HG03139 (cell line): ENCODE results near the gene RPUSD3.
A peak's percentile ranks its signal among the peaks of the same experiment; 100 is the strongest.
"Not testable (repeated sequence)": the region's sequence is repeated elsewhere in the genome, so short reads cannot be mapped to it uniquely, and the experiment has no call there.

Source experiments
- ATAC-seq: cut with Tn5 transposase; IDR thresholded peaks from one replicate; pipeline ENCODE4 v1.9.1; 2021; ENCODE audit not compliant: unreplicated experiment

Gene RPUSD3, protein sequence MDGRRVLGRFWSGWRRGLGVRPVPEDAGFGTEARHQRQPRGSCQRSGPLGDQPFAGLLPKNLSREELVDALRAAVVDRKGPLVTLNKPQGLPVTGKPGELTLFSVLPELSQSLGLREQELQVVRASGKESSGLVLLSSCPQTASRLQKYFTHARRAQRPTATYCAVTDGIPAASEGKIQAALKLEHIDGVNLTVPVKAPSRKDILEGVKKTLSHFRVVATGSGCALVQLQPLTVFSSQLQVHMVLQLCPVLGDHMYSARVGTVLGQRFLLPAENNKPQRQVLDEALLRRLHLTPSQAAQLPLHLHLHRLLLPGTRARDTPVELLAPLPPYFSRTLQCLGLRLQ

DNA sequence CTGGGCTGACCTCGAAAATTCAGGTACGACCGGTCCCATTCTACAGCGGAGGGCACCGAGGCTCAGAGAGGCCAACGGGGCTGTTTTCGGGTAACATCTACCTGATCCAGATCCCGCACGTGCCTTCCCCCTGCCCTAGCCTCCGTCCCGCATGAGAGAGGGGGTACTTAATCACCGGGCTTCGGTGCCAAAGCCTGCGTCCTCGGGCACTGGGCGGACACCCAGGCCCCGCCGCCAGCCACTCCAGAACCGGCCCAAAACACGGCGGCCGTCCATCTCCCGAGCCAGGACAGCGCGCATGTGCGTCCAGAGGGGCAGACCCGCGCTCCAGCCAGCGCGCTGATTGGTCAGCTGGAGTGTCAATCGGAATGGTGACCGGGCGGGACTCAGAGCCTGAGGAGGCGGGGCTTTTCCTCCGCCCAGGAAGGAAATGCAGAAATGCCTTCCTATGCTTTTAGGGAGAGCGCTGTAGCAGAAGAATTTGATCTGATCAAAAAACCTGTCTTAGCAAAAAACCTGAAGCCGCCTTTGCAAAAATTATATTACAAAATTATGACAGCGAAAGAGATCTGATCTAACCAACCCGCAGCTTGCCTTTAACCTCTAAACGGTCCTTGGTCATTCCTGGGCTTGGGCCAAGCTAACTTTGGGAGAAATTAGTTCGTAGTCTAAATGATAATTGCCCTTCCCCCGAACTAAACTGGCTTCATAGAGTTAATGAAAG is at the start of gene RPUSD3:
TSS of gene RPUSD3 (minus strand) at position 294 of the 724 bp plus-strand sequence. CDS start at position 276, 18 bp downstream.
- ATAC-seq: peak; percentile 98

DNA sequence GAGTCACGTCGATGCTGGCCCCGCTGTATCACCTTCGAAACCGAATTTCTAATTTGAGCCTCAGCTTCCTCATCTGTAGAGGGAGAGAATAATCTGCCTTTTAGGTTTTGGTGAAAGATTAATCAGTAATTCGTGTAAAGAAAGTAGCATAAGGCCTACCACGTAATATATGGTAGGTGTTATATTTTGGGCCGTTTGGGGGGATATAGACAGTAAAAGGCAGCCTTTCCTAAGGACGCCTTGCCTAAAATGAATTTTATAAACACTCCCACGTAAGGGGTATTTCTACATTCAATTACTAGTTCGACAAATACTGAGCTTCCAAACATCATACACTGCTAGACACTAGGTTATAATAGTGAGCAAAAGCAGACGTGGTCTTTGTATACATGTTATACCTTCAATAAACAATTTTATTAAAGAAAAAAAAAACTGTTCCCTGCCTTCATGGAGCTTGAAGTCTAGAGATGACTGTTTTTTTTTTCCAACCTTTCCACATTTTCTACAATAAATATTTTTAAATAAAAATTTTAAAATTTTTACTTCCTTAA is 47.3 kb upstream of the RPUSD3 start:
- no peak for ATAC-seq

DNA sequence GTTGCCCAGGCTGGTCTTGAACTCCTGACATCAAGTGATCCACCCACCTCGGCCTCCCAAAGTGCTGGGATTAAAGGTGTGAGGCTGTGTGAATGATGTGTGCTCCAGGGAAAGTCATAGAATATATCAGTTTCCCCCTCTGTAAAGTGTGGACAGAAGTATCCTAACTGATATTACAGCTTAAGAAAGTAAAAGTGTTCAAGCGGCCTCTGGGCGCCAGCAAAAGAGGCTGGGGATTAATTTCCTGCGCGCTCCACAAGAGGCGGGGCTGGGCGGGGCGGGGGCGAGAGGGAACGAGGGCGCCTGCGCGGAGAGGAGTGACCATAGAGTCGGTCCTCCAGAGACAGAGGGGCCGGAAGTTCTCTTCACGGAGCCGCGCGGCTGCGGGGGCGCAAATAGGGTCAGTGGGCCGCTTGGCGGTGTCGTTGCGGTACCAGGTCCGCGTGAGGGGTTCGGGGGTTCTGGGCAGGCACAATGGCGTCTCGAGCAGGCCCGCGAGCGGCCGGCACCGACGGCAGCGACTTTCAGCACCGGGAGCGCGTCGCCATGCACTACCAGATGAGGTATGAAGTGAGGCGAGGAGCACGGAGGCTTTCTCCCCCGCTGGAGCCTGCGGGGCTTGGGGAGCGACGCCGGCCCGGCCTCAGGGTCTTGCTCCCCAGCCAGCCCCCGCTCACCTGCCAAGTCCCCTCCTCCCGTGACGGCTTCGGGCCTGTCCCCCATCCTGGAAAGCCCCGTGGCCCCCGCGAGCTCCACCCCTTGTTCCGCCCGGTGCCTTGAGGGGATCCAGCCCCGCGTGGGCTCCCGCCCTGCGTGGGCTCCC is 46.7 kb upstream of the RPUSD3 start, which contains the start of gene JAGN1:
TSS of gene JAGN1 (plus strand) at position 362 of the 823 bp plus-strand sequence. CDS start at position 475, 113 bp downstream.
- peak; percentile 67 for ATAC-seq

DNA sequence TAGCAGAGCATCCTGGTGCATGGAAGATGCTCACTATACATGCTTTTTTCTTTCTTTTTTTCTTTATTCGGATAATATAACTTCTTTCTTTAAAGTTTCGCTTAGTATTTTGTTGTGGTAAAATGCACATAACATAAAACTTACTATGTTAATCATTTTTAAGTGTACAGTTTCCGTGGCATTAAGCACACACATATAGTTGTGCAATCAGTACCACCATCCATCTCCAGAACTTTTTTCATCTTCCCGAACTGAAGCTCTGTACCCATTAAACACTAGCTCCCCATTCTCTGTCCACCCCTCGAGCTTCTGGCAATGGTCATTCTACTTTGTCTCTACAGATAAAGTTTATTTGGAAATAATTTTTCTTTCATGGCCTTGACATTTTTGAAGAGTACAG is 45.6 kb upstream of the RPUSD3 start:
- no peak for ATAC-seq

DNA sequence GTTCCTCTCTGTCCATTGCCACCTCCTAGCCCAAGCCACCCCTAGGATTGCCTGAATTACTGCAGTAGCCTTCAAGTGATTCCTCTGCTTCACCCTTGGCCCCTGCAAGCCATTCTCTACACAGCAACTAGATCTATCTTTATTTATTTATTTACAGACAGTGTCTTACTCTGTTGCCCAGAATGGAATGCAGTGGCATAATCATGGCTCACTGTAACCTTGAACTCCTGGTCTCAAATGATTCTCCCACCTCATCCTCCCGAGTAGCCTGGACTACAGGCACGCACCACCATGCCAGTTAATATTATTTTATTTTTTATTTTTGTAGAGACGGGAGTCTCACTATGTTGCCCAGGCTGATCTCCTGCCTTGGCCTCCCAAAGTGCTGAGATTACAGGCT is 44.7 kb upstream of the RPUSD3 start:
- ATAC-seq: no peak

DNA sequence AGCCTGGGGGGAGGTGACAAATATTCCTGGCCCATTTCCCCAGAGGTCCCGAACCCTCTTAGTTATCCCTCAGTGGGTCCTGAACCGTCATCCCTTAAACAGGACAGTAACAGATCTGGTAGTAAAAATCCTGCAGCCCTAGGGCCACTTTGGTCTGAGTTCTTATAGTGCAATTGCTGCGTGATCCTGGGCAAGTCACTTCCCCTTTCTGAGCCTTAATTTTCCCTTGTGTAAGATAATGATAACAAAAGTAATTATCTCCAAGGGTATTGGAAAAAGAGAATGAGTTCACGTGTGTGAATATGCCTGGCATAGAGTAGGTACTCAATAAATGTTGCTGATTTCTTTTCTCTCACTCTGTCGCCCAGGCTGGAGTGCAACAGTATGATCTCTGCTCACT is 43.7 kb upstream of the RPUSD3 start:
- ATAC-seq: no peak

DNA sequence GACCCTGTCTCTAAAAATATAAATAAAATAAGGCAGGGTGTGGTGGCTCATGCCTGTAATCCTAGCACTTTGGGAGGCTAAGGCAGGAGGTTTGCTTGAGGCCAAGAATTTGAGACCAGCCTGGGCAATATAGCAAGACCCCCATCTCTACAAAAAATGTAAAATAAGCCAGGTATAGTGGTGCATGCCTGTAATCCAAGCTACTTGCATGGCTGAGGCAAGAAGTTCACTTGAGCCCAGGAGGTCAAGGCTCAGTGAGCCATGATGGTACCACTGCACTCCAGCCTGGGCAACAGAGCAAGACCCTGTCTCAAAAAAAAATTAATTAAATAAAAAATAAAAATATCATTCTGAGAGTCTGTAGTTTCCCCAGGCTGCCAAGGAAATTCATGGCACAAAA is 42.5 kb upstream of the RPUSD3 start:
- ATAC-seq: no peak

DNA sequence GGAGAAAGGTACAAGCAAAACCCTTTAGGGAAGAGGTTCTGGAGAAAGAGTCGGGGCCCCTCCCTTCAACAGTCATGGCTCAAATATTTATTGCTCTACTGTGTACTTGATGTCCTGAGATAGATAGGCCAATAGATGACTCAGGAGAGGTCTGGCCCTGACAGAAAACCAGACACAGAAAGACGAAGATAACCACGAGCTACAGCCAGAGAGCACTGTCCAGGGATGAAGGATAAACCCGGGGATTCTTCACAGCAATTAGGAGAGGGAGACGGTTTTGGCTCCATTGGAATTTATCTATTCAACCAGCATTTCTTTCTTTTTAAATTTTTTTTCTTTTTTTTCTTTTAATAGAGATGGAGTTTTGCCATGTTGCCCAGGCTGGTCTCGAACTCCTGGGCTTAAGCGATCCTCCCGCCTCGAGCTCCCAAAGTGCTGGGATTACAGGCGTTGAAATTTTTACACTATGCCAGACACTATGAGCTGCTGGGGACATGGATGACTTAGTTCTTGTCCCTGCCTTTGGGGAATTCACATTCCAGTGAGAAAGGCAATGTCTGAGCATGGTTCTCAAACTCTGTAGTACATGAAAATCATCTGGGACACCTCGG is 40.9 kb upstream of the RPUSD3 start:
- no peak for ATAC-seq

DNA sequence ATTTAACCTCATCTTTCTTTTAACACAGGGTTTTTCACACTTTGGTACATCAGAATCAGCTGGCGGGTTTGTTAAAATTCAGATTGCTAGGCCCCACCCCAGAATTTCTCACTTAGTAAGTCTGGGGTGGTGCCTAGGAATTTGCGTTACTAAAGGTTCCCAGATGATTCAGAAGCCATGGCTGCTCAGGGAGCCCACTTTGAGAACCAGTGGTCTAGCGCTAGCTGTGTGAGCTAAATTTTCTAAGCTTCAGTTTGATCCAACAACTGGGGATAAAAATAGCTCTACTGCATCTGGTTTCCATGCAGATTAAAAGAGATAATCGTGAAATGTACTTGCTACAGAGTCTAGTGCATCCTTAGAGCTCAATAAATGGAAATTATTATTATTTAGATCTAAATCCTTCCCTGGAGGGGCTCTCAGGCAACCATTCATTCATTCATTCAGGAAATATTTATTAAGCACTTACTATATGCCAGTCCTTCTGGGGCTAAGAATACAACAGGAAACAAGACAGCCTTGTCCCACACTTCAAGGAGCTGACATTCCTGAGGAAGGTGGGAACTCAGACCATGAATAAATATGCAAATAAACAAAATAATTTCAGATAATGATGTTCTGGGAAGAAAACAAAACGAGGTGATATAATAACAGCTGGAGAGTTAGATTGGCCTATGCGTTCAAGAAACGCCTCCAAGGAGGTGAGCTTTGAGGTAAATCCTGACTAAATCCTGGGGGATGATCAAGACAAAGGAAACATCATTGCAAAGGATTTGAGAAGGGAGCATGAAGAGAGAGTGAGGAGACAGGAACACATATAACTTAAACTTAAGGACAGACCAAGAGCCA is 40.1 kb upstream of the RPUSD3 start:
- no peak for ATAC-seq

DNA sequence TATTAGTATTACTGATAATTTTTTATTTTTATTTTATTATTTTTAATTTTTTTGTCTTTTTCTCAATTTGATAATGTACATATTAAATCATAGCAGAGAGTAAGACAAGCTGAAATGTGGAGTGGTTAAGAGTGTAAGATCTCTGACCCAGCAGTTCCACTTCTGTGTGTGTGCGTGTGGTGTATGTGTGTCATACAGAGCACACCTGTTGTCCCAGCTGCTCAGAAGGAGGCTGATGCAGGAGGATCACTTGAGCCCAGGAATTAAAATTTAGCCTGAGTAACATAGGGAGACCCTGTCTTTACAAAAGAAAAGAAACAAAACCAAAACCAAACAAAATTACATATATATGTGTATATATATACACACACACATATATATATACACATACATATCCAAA is 37.6 kb upstream of the RPUSD3 start:
- ATAC-seq: no peak

DNA sequence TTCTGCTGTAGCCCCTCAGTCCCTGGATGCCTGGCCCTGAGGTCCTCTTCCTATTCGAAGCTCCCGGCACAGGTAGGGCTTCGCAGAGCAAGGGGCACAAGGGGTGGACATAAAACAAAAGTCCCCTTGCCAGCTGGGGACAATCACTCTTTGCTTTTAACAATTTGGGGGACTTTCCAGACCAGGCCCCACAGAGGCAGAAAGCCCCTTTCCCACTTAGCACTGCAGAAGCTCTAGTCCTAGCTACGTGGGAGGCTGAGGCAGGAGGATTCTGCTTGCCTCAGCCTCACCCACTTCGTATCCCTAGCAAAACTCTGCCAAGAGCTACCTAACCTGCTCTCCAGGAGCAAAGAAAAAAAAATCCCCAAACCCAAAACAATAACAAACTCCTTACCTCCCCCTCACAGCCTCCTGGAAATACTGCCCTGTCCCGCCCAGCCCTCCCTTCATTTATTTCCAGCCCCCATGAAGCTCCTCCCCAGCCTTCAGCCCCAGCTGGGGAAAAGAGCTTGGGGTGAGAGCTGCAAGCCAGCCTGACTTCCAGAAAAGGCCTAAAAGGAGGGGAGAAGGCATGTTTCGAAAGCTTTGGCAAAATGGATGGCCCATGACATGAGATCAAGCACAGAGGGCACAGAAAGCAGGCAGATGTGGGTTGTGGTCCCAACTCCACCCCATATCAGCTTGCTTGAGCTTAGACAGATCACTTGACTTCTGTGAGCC is 36.2 kb upstream of the RPUSD3 start, which contains the start of gene CIDEC:
TSS of gene CIDEC (minus strand) at position 424 of the 720 bp plus-strand sequence. CDS start 1,767 bp downstream, outside the sequence.
- no peak for ATAC-seq

DNA sequence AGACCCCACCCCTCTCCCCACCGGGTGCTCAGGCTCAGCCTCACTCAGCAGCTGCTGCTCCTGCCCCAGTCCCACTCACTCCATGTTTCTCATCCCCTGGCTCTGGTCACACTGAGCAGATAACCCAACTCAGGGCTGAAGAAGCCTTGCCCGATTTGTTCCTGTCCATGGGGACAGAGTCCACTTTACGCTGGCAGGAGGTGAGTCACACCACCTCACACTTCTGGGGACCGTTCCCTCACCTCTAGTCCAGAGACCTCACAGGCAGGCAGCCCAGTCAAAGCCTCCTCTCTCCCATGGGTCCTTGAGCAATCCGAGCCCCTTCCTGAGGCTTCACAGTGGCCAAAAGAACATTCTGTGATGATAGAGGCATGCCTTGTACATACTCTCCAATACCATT is 34.9 kb upstream of the RPUSD3 start:
- no peak for ATAC-seq

DNA sequence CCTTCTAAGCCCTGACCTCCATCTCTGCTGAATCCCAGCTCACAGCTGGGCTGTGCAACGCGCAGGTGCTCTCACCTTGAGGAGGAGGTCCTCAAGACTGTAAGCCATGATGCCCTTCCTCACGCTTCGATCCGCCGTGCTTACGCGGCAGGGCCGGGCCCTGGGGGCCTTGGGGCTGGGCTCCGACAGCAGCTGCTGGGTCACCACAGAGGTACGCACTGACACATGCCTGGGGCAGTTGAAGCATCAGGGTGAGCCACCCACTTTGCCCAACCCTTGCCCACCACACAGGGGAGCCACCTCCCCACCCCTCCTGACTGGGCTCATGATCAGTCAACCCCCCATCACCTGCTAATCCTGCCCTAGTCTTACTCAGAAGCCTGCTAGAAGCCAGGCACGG is 33.2 kb upstream of the RPUSD3 start:
- ATAC-seq: no peak

DNA sequence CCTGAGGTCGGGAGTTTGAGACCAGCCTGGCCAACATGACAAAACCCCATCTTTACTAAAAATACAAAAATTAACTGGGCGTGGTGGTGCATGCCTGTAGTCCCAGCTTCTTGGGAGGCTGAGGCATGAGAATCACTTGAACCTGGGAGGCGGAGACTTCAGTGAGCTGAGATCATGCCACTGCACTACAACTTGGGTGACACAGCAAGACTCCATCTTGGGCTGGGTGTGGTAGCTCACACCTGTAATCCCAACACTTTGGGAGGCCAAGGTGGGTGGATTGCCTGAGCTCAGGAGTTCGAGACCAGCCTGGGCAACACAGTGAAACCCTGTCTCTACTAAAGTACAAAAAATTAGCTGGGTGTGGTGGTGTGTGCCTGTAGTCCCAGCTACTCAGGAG is 32.4 kb upstream of the RPUSD3 start:
- ATAC-seq: not testable (repeated sequence)

DNA sequence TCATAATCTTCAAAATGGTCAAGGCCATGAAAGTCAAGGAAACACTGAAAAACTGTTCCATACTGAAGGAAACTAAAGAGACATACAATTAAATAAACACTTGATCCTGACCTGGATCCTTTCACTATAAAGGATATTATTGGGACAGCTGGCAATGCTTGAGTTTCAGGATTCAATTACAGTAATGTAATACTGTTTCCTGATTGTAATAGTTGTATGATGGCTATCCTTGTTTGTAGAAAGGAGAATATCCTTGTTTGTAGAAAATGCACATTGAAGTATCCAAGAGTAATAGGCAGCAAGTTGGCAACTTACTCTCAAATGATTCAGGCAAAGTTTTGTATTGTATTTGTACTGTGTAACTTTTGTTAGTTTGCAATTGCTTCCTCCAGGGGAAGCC is 31.6 kb upstream of the RPUSD3 start:
- ATAC-seq: no peak

DNA sequence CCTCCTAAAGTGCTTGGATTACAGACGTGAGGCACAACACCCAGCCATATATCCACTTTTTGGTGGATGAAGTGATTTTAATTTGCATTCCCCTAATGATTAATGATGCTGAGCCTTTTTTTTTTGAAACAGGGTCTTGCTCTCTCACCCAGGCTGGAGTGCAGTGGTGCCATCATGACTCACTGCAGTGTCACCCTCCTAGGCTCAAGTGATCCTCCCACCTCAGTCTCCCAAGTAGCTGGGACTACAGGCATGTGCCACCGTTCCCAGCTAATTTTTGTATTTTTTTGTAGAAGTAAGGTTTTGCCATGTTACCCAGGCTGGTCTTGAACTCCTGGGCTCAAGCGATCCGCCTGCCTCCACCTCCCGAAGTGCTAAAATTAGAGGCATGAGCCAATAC is 28.3 kb upstream of the RPUSD3 start:
- ATAC-seq: not testable (repeated sequence)

DNA sequence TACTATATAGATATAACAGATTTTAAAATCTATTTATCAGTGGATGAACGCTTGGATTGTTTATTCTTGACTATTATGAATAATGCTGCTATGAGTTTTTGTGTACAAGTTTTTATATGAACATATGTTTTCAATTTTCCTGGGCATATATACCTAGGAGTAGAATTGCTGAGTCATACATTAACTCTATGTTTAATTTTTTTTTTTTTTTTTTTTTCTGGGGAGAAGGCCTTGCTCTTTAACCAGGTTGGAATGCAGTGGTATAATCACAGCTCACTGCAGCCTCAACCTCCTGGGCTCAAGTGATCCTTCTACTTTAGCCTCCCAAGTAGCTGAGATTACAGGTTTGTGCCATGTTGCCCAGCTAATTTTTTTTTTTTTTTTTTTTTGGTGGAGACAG is 27.2 kb upstream of the RPUSD3 start:
- no peak for ATAC-seq

DNA sequence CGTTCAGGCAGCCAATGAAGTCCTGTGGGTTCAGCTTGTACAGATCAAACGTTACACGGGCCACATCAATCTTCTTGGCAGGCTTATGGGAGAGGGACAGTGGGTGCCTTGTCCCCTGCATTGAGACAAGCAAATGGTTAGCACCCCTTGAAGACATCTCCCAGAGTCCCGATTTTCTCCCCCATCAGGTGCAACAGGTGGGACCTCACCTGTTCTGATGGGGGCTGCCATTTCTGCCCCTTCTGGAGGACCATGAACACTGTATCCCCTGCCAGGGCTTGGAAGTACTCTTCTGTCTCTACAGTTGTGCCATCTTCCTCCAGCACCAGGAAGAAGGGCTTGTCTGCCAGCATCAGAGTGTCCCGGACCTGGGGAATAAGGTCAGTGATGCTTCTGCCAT is 26.1 kb upstream of the RPUSD3 start:
- no peak for ATAC-seq

DNA sequence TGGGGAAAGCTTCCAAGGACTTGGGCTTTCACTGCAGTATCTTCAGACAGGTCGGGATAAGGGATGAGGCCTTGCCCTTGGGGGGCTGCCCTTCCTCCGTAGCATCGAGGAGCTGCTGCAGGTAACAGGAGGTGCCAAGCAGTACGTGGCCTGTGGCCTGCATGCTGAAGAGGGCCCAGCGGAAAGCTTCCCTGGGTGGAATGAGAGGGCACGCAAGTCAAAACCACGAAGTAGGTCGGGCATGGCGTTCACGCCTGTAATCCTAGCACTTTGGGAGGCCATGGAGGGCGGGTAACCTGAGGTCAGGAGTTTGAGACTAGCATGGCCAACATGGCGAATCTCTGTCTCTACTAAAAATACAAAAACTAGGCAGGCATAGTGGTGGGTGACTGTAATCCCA is 23.3 kb upstream of the RPUSD3 start:
- no peak for ATAC-seq
